ENCODE data around the gene HSPB2. TPM values are rescaled to one million over a fixed set of nuclear protein-coding genes. Genes with fewer than 3 reads are reported as not detected.
"Not testable (repeated sequence)": the region's sequence is repeated elsewhere in the genome, so short reads cannot be mapped to it uniquely, and the experiment has no call there.

HSPB2 gene
- total and polyA plus RNA-seq, 9 donors = 0.34 to 11.8 (median 7.6) TPM; not detected in 1

DNA sequence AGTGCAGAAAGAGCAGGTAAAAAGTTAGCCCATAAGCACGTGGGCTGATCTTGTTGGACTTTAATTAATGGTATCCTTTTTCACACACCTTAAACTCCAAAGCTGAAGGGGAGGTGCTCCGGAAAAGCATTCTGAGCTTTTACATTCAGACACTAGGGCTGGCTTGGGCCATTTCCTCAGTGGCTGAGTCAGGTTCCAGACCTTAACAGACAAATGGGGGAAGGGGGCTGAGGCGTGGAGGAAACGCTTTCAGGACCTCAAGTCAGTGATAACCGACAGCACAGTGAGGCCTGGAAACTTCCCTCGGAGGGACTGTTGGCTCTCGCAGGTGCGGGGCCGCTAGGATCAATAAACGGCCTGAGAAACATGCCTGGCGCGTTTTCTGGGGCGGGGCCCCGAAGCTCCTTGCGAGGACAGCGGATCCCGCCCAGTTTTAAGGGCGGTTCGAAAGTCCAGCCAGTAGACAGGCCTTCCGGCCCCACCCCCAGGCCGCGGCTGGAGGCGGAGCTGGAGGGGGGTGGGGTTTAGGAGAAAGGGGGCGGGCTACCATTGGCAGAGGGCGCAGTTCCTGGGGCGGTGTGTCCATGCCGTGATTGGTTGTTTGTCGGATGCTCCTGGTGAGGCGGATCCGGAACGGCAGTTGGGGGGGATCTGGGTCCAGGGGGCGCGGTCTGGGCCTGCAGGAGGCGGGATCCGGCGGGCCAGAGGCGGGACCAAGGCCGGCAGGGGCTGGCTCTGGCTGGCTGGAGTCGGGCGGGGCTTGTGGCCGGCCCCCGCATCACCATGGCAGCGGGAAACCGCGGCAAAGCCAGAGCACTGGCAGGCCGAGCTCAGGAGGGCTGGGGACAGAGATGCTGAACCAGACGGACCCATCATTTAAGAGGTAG lies 14.2 kb downstream of the HSPB2 start:
- Histone ChIP-seq H3K27me3 (no peaks in the 10 kb centered on the region), H3K36me3 (no peaks in the 10 kb centered on the region), H3K9me3 (no peaks in the 10 kb centered on the region), H3K27ac (peak overlapping the region; percentile 19 to 79), H3K4me1 (ENCODE audit: insufficient read depth) (peaks cover 10% of the 10 kb centered on the region), H3K4me3 (peak overlapping the region; percentile 39)
- intact Hi-C loops (cut with DNase I) = loop anchor here in 3 of 4 donors (2.0 to 5.0 kb wide), 2 partner anchors 14 to 49 kb away; partner anchors contain the start of genes CFAP68 (in 2 of the 3), FDXACB1 (in 2 of the 3) and HSPB2 (in 1 of the 3)
- DNase-seq = peak; percentile 96 to 98 (median 97)
- WGBS, 3 donors = 1 to 2% (median 1%) methylated on average over 34 to 47 of the region's 47 CpGs
- TF ChIP-seq, protein P1, sequence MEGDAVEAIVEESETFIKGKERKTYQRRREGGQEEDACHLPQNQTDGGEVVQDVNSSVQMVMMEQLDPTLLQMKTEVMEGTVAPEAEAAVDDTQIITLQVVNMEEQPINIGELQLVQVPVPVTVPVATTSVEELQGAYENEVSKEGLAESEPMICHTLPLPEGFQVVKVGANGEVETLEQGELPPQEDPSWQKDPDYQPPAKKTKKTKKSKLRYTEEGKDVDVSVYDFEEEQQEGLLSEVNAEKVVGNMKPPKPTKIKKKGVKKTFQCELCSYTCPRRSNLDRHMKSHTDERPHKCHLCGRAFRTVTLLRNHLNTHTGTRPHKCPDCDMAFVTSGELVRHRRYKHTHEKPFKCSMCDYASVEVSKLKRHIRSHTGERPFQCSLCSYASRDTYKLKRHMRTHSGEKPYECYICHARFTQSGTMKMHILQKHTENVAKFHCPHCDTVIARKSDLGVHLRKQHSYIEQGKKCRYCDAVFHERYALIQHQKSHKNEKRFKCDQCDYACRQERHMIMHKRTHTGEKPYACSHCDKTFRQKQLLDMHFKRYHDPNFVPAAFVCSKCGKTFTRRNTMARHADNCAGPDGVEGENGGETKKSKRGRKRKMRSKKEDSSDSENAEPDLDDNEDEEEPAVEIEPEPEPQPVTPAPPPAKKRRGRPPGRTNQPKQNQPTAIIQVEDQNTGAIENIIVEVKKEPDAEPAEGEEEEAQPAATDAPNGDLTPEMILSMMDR (IDR thresholded peaks at IDR 0.05) = no peak
- no peak for TF ChIP-seq EP300 (IDR thresholded peaks at IDR 0.05)
- peak; percentile 58 for TF ChIP-seq POLR2A (IDR thresholded peaks at IDR 0.05)

DNA sequence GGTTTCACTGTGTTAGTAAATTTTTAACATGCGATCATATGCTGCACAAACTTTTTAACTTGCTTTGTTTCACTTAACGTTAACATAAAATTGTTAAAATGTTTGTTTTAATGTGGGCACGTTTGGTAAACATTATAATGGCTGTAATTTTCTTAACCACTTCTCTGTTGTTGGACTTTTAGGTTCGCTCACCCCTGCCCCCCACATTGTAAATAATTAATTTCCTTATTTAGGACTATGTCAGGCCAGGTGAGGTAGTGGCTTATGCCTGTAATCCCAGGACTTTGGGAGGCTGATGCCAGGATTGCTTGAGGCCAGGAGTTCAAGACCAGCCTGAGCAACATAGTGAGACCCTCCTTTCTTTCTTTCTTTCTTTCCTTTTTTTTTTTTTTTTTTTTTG lies 17.9 kb downstream of the HSPB2 start:
- 61 to 75% (median 63%) methylated on average over 4 of the region's 4 CpGs for WGBS, 3 donors
- intact Hi-C loops (cut with DNase I) = loop anchor here in 1 of 4 donors (10.0 kb wide), 1 partner anchor 94 kb away; the partner anchor contains the start of gene DLAT

DNA sequence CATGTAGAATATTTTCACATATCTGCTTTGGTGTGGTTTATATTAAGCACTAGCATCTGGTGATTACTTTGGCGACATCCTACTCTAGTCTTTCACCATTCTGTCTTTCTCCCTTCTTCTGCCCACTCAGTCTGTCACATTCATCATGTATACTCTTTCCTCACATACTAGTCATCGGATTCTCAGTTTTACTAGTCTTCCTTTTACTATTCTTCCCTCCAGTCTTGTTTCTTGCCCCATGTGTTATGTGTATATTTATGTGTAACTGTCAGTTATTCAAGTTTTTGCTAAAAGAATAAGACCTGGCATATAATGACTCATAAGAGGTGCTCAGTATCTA lies 20.0 kb downstream of the HSPB2 start:
- Histone ChIP-seq H3K36me3 (no peaks in the 10 kb centered on the region), H3K27ac (no peak overlapping the region), H3K27me3 (no peaks in the 10 kb centered on the region), H3K4me1 (ENCODE audit: insufficient read depth) (peaks cover 3% of the 10 kb centered on the region), H3K9me3 (no peaks in the 10 kb centered on the region), H3K4me3 (no peak overlapping the region)
- no peak for DNase-seq
- TF ChIP-seq EP300 (IDR thresholded peaks at IDR 0.05) = no peak
- TF ChIP-seq, protein P1 (IDR thresholded peaks at IDR 0.05) = no peak
- no peak for TF ChIP-seq POLR2A (IDR thresholded peaks at IDR 0.05)
- 76 to 83% (median 78%) methylated on average over 2 of the region's 2 CpGs for WGBS, 3 donors
- intact Hi-C loops (cut with DNase I) = loop anchor here in 2 of 4 donors (2.0 to 10.0 kb wide), 2 partner anchors 46 to 92 kb away; partner anchors contain the start of gene DLAT (in 1 of the 2)

More for the DNA sequence above, 17.9 kb downstream of the HSPB2 start:
- Histone ChIP-seq H3K9me3 (no peaks in the 10 kb centered on the region), H3K4me1 (ENCODE audit: insufficient read depth) (peaks cover 5% of the 10 kb centered on the region), H3K4me3 (no peak overlapping the region), H3K27ac (no peak overlapping the region), H3K36me3 (no peaks in the 10 kb centered on the region), H3K27me3 (no peaks in the 10 kb centered on the region)
- DNase-seq = no peak
- no peak for TF ChIP-seq EP300 (IDR thresholded peaks at IDR 0.05)
- TF ChIP-seq POLR2A (IDR thresholded peaks at IDR 0.05) = no peak
- TF ChIP-seq, protein P1 (IDR thresholded peaks at IDR 0.05) = no peak

DNA sequence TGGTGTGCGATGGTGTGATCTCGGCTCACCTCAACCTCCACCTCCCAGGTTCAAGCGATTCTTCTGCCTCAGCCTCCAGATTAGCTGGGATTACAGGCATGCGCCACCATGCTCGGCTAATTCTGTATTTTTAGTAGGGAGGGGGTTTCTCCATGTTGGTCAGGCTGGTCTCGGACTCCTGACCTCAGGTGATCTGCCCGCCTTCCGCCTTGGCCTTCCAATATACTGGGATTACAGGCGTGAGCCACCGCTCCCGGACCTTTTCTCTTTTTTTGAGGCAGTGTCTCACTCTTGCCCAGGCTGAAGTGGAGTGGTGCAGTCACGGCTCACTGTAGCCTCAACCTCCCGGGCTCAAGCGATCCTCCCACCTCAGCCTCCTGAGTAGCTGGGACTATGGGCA lies 20.6 kb downstream of the HSPB2 start:
- H3K9me3 ChIP-seq; H3K4me3 ChIP-seq; H3K27me3 ChIP-seq; H3K36me3 ChIP-seq; DNase-seq; H3K27ac ChIP-seq; H3K4me1 ChIP-seq (ENCODE audit: insufficient read depth): not testable (repeated sequence)
- intact Hi-C loops (cut with DNase I) = loop anchor here in 2 of 4 donors (2.0 to 10.0 kb wide), 2 partner anchors 46 to 92 kb away; partner anchors contain the start of gene DLAT (in 1 of the 2)
- 93 to 94% (median 94%) methylated on average over 14 of the region's 14 CpGs for WGBS, 3 donors

All from ovary (tissue), 9 donors.